Epithelial cell of proximal tubule (primary cell): ENCODE data around the gene UQCRC1. TPM values are rescaled to one million over a fixed set of nuclear protein-coding genes. Genes with fewer than 3 reads are reported as not detected.
"Not testable (repeated sequence)": the region's sequence is repeated elsewhere in the genome, so short reads cannot be mapped to it uniquely, and the experiment has no call there.

Source experiments
- DNase-seq: peaks from one replicate; pipeline ENCODE4 v3.0.0-alpha.2; 2011; ENCODE audit warnings: low read depth
- H3K4me3 ChIP-seq: 2 replicates; pipeline ENCODE4 v1.5.1; 2011; ENCODE audit warnings: low read depth, mild to moderate bottlenecking, low read length
- total RNA-seq: library from RNA; depleted of rRNA; stranded (reverse); fragments of >200 nt; gene quantifications from 2 replicates; pipeline ENCODE4 v1.2.3, GENCODE V29; 2015
- TF ChIP-seq, protein P1 (sequence below): conservative IDR thresholded peaks from 2 replicates; pipeline ENCODE4 v1.5.1; 2012; ENCODE audit warnings: low read depth, mild to moderate bottlenecking, low read length

Gene UQCRC1
- total RNA-seq, 1 donor from 2014 or later, result 348 TPM

DNA sequence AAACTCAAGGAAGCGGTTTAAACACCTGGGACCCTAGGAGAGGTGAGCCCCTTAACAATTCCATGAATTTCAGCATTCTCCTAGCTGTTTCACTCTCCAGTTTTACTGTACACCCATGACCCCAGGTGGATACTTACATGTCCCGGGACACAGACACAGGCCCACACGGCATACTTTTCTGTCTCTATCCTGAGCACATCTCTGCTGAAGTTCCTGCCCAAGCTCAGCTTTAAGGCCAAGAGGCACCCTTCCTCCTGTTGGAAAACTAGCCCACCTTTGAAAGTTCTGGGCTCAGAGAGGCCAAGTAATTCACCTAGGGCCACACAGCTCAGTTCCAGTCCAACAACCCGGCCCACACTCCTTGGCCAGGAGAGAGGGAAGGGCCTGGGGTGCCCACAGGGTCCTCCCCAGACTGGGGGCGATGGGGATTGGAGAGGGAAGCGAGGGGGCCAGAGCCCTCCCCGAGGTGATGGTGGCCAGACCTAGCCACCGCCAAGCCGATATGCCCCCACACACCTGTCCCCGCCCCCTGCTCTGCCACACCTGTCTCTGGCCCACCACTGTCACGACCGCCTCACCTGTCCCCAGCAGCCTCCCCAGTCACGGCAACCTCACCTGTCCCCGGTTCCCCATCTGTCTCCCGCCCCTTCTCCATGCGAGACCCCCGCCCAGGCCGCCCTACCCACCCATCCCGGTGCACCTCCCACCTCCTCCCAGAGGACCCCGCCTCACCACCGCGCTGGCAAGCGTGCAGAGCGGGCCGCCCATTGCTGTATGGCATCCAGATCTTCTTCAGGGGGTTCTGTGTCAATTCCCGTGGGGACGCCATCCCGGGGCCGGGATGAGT lies 53.3 kb downstream of the UQCRC1 start:
- TF ChIP-seq, protein P1, sequence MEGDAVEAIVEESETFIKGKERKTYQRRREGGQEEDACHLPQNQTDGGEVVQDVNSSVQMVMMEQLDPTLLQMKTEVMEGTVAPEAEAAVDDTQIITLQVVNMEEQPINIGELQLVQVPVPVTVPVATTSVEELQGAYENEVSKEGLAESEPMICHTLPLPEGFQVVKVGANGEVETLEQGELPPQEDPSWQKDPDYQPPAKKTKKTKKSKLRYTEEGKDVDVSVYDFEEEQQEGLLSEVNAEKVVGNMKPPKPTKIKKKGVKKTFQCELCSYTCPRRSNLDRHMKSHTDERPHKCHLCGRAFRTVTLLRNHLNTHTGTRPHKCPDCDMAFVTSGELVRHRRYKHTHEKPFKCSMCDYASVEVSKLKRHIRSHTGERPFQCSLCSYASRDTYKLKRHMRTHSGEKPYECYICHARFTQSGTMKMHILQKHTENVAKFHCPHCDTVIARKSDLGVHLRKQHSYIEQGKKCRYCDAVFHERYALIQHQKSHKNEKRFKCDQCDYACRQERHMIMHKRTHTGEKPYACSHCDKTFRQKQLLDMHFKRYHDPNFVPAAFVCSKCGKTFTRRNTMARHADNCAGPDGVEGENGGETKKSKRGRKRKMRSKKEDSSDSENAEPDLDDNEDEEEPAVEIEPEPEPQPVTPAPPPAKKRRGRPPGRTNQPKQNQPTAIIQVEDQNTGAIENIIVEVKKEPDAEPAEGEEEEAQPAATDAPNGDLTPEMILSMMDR, result no peak

DNA sequence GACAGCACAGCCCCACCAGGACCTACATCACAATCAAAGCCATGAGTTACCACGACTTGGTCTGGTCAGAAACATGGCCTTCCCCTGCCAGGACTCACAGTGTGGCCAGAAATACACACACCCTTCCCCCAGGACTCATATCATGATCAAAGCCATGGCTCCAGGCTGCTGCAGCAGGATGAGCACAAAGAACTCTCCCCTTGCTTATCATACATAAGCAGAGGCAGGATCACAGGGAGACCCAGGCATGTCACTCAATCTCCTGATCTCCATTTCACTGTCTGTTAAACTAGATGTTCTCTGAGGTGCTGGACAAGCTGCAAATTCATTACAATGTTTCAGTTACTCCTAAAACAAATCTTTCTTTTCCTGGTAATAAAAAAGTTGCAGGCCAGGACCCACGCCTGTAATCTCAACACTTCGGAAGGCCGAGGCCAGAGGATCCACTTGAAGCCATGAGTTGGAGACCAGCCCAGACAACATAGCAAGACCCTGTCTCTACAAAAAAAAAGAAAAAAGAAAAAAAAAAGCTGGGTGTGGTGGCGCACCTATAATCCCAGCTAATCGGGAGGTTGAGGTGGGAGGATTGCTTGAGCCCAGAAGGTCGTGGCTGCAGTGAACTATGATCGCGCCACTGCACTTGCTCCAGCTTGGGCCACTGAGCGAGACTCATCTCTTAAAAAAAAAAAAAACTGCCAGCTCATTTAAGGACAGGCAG lies 54.1 kb downstream of the UQCRC1 start:
- H3K4me3 ChIP-seq, result peak overlapping the region; percentile 82
- no peak for DNase-seq
- TF ChIP-seq, protein P1, result no peak

More for the DNA sequence above, 53.3 kb downstream of the UQCRC1 start:
- peak overlapping the region; percentile 82 for H3K4me3 ChIP-seq
- DNase-seq, result no peak

DNA sequence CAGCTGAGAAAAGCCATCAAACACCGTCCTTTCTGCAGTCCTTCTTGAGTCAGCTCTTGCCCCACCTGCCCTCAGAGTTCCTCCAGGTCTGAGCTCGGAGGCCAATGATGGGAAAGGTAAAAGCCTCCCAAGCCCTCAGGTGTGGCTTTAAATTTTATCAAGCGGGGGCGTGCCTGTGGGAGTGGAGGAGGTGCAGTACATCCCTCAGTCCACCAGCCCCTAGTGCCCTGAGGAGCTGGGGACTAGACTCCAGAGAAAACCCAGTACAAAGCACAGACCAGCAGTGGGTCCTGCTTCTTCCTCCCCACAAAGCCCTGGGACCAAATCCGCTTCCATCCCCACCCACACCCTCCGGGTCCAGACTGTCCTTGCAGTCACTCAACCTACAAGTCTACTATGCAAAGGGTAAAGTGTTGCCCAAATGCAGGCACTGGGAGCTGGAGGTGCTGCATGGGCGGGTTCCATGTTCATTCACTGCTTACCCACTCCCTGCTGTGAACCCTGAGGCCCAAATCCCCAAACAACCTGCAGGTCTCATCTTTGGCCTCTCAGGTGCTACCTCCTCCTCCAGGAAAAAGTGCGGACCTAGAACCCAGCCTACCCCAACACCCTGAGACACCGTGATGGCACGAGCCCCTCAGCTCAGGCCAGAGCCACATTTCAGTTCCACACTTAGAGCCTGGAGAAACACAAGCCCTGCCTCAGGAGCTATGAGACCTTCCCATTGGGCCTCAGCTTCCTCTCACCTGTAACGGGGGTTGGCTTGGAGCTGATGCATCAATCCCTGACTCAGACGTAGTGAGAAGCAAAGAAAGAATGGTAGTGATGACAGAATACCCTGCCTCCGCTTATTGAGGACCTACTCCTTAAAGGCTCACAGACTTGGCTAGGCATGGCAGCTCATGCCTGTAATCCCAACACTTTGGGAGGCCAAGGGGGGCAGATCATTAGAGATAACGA lies 55.3 kb downstream of the UQCRC1 start:
- TF ChIP-seq, protein P1, result no peak
- H3K4me3 ChIP-seq, result no peak overlapping the region
- DNase-seq, result no peak

DNA sequence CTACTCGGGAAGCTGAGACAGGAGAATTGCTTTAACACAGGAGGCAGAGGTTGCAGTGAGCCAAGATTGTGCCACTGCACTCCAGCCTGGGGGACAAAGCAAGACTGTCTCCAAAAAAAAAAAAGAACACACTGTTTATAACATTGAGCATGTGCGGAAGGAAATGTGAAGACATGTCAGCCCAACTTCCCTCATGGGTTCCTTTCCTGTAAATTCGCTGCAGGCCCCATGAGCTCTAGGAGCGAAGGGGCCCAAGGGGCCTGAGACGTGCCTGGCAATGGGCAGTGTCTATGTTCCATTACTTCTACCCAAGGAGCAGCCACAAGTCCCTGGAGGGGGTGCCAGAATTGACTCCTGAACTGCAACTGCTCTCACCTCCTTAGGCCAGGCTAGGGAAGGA lies 56.1 kb downstream of the UQCRC1 start:
- TF ChIP-seq, protein P1, result no peak
- no peak overlapping the region for H3K4me3 ChIP-seq
- DNase-seq, result no peak

DNA sequence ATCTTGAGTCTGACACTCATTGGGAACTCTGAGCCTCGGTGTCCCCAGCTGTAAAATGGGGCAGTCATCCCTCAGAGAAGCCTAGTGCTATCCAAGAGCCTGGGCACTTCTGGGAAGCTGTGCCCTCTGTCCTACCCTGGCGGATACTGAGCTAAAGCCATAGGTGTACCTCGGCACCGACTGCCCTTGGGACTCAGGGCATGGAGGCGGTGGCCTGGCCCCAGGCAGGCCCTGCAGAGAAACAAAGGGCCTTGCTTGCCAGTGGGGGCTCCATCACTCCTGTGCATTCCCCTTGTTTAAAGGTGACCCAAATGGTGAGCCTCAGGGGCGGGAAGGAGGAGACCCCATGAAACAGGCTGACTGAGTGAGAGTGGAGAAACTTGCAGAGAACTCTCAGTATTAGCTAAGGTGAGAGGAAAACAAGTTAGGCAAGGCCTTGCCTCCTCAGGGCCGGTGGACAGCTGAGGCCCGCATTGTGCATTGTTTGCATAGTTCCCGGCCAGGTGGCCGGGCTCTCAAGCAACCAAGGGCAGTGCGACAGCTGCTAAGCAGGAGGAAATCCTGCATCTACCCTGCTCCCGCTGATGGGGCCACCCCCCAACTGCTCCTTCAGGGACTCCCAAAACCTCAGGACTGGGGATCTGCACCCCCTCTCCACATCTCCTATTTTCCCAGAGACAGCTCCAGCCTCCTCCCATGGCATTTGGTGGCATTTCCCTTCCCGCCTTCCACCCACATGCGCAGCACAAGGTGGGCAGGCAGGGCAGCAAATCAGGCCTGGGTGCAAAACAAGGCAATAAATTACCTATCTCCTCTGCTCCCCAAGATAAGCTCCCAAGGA lies 57.1 kb downstream of the UQCRC1 start:
- DNase-seq, result no peak
- TF ChIP-seq, protein P1, result no peak
- no peak overlapping the region for H3K4me3 ChIP-seq

DNA sequence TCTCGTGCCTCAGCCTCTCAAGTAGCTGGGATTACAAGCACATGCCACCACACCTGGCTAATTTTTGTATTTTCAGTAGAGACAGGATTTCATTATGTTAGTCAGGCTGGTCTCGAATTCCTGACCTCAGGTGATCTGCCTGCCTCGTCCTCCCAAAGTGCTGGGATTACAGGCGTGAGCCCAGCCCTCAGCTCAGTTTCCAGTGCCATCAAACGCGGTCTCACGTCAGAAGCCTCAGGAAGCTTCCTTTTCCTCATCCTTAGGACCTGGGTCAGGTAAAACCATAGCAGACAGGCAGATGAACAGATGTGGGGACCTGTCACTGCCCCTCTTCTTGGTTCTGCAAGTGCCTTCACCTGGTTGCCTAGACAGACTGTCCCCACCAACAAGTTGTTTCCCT lies 57.8 kb downstream of the UQCRC1 start:
- not testable (repeated sequence) for H3K4me3 ChIP-seq

More for the DNA sequence above, 57.8 kb downstream of the UQCRC1 start:
- DNase-seq, result not testable (repeated sequence)

Other genes with a start within 250 kb of the UQCRC1 start
- 0.23 TPM in 1 of 2 replicates, not detected in the other for gene FBXW12, start 237.4 kb downstream of the UQCRC1 start, total RNA-seq
- 75.7 and 106 TPM in 2 replicates for gene PLXNB1, start 179.6 kb downstream of the UQCRC1 start, total RNA-seq
- 22.0 and 26.9 TPM in 2 replicates for gene CCDC51, start 169.5 kb downstream of the UQCRC1 start, total RNA-seq
- 573 and 687 TPM in 2 replicates for gene TMA7, start 169.4 kb downstream of the UQCRC1 start, total RNA-seq
- 5.9 and 9.8 TPM in 2 replicates for gene ATRIP, start 162.9 kb downstream of the UQCRC1 start, total RNA-seq
- 188 and 209 TPM in 2 replicates for gene SHISA5, start 105.5 kb downstream of the UQCRC1 start, total RNA-seq
- gene PFKFB4, start 52.8 kb downstream of the UQCRC1 start, total RNA-seq, result 8.8 and 19.3 TPM in 2 replicates
- 4.8 and 6.6 TPM in 2 replicates for gene UCN2, start 45.9 kb downstream of the UQCRC1 start, total RNA-seq
- 47.5 and 211 TPM in 2 replicates for gene COL7A1, start 14.3 kb downstream of the UQCRC1 start, total RNA-seq
- not detected in 2 replicates for gene TMEM89, start 12.1 kb upstream of the UQCRC1 start, total RNA-seq
- gene SLC26A6, start 25.8 kb upstream of the UQCRC1 start, total RNA-seq, result 26.3 and 33.4 TPM in 2 replicates
- 0.87 and 2.5 TPM in 2 replicates for gene CELSR3, start 53.2 kb upstream of the UQCRC1 start, total RNA-seq
- gene NCKIPSD, start 76.3 kb upstream of the UQCRC1 start, total RNA-seq, result 34.4 and 45.5 TPM in 2 replicates
- gene IP6K2, start 107.6 kb upstream of the UQCRC1 start, total RNA-seq, result 75.1 and 87.9 TPM in 2 replicates
- gene PRKAR2A, start 238.2 kb upstream of the UQCRC1 start, total RNA-seq, result 23.5 and 30.4 TPM in 2 replicates